GM21390 (cell line): ENCODE data around the gene RRM1.
"Not testable (repeated sequence)": the region's sequence is repeated elsewhere in the genome, so short reads cannot be mapped to it uniquely, and the experiment has no call there.

Experiments used
- ATAC-seq: cut with Tn5 transposase; IDR thresholded peaks from one replicate; pipeline ENCODE4 v1.9.1; 2021; ENCODE audit not compliant: unreplicated experiment

Gene RRM1

DNA sequence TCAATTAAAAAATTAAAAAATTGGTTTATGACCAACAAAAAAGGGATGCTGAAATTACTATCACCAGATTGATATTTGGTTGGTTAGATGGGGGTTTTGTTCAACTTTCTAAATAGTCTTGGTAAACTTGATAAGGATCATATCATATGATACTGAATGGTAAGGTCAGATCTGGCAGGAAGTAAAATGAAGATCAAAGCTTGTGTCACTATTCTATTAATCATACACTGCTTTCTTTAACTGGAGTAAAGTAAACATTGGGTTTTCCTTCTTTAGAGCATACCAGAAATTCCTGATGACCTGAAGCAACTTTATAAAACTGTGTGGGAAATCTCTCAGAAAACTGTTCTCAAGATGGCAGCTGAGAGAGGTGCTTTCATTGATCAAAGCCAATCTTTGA lies 40.2 kb downstream of the RRM1 start:
- ATAC-seq = no peak

DNA sequence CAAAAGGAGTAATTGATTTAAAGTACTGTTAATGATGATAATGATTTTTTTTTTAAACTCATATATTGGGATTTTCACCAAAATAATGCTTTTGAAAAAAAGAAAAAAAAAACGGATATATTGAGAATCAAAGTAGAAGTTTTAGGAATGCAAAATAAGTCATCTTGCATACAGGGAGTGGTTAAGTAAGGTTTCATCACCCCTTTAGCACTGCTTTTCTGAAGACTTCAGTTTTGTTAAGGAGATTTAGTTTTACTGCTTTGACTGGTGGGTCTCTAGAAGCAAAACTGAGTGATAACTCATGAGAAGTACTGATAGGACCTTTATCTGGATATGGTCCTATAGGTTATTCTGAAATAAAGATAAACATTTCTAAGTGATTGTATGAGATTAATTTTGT lies 43.9 kb downstream of the RRM1 start:
- ATAC-seq = no peak

DNA sequence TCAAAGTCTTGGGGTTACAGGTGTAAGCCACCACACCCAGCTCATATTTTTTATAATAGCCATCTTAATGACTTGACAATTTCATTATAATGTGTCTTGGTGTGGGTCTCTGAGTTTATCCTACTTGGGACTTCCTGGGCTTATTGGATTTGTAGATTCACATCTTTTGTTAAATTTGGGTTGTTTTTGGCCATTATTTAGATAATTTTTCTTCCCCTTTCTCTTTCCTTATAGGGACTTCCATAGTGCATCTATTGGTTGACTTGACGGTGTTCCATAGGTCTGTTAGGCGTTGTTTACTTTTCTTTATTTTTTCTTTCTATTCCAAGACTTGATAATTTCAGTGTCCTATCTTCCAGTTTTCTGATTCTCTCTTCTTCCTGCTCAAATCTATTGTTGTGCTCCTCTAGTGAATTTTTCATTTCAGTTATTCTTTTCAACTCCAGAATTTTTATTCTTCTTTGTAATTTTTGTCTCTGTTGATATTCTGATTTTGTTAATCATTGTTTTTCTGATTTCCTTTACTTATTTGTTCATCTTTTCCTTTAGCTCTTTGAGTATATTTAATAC lies 45.6 kb downstream of the RRM1 start:
- no peak for ATAC-seq

DNA sequence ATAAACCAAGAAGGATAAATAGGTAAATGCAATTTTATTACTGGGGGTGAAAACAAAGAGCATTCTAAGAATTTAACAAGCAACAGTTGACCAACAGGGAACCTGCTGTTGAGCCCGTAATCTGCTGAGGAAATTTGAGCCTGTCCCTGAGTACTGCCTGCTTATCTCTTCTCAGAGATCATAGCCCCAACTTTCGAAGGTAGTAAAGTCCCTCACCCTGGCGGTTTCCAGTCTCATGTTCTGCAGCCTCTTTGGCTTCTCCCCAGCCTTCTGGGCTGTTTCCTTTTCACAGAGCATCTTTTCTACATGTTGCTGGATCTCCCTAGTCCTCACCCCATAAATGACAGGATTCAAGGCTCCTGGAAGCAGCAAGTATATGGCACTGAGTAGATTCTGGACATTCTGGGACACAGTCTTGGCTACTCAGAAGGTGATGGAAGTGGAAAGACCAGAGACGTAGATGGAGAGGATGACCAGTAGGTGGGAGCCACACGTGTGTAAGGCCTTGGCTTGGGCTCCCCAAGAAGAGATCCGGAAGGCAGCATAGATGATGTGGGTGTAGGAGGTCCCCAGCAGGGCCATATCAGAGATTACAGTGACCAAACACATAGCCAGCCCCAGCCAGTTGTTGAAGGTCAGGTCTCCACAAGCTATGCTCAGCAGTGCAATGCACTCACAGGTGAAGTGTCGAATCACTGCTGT lies 51.6 kb downstream of the RRM1 start:
- ATAC-seq = no peak

DNA sequence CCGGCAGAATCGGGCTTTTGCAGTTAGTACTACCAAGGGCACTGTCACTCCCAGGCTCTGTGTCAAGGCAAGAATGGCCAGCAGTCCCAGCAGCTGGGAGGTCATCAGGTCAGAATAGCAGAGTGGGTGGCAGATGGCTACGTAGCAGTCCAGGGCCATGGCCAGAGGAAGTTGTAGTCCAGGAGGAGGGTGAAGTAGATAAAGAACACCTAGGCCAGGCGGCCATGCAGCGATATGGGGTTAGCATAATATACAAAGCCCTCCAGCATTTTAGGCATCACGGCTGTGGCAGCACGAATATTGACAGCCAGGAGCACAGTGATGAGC lies 52.1 kb downstream of the RRM1 start:
- no peak for ATAC-seq

DNA sequence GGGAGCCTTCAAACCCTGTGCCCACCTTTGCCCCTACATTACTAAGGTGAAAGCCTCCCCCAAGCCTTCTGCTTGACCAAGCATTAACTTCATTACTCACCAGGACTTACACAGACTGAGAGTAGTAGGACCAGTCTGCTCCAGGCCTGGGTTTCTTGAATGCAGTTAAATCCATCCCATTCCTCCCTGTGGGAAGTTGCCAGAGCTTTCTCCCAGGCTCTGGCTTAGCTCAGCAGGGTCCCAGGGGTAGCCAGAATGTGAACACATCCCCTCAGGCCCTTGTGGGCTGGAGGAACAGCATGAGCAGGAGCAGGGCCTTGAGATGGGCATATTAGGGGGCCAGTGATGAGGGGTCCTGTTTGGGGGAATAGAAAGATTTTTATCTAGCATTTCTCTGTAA lies 59.9 kb downstream of the RRM1 start:
- no peak for ATAC-seq

DNA sequence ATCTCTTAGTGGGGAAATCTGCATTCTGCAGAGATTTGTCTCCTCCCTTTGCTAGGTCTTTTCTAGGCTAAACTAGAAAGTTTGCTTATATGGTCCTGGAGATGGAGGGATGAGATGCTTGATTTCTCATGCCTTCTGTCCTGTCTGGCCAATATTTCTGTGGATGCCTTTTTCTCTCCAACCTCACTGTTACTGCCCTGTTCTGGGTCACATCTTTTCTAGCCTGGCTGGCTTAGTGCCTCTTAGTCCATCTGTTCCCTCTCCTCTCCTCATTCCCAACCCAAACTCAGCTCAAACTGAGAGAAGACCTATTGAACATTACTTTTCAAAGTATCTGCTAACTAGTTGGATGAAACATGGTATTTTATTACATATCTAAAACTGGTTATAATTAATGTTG lies 62.0 kb downstream of the RRM1 start:
- ATAC-seq = no peak

DNA sequence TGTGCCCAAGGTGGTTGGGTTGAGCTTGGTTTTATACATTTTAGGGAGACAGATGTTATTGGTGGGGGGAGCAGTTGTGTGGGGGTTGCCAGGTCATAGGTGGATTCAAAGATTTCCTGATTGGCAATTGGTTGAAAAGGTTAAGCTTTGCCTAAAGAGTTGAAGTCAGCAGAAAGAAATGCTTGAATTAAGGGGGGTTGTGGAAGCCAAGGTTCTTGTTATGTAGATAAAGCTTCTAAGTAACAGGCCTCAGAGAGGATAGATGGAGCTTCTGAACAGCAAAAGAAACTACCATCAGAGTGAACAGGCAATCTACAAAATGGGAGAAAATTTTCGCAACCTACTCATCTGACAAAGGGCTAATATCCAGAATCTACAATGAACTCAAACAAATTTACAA lies 64.2 kb downstream of the RRM1 start:
- ATAC-seq = not testable (repeated sequence)

DNA sequence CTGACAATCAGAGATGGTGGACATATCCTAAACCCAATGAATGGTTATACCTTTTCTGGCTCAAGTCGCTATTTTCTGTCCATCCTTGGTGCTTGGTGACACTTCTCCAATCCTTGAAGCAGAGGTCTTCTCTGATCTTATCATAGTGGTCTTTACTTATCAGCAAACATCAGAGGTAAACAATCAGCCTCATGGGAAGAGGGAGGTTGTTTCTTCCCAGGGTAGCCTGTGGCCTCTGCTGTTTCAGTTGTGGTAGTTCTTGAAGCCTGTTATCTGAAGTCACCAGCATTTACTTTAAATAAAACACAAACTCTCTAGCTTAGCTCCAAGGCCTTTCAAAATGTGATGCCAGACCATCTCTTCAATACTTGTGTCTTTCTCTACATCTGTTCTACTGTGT lies 66.7 kb downstream of the RRM1 start:
- no peak for ATAC-seq

DNA sequence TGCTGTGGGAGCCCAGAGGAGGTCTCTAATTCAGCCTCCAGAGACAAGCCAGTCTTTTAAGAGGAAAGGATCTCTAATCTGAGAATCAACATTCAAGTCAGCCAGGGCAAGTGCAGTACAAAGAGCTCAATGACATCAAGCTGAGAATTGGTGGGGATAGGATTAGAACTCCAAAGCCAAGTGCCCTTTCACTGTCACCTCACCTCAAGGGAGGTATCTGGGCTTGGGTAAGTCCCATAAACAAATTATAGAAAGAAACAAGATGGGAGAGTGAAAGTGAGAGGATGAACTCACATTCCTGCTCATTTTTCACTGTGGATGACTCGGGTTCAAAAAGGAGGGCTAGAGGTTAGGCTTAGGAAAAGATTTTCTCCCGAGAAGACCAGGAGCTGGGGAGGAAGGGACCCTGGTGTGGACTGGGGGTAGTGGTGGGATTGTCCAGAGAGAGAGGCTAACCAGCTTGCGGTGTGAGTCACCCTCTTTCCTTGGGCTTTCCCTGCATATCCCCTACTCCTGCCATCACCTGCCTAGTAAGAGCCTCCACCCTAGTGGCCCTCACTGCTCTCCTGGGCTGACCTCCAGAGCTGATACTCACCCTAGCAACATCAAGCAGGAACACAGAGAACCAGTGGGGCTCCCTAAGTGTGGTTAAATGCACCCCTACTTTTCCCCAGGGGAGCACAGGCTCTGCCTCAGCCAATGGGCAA lies 70.4 kb downstream of the RRM1 start:
- ATAC-seq = no peak

DNA sequence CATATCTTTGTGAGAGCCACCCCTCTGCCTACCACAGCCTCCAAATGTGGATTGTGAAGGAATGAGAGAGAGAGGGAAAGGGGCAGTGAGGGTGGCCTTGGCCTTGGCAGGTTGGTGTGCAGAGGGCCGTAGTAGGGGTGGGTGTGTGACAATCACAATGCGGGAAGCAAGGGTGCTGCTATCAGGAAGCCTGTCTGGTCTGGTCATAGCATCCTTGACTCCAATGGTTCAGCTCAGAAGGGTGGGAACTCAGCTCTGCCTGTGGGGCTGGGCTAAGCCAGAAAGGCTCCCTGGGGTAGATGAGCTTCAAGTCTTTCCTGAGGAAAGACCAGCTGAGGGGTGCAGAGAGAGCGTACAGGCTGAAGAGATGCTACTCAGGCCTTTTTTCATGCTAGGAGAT lies 72.7 kb downstream of the RRM1 start:
- ATAC-seq = no peak

DNA sequence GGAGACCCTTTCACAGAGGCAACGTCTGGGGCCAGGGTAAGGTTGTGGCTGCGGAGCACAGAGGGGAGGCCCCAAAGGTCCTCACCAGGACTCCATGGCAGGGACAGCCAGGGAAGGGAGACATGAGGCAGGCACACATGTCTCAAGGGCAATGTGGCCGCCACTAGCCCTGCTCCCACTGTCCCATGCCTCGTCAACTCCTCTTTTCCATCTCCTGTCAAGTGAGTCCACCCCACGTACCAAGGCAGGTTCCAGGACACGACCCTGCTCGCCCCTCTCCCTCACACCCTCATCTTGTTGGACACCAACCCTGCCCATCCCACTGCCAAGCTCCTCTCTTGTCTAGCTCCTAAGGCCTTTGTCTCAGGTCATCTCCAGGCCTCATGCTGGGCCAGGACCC lies 73.2 kb downstream of the RRM1 start:
- no peak for ATAC-seq

DNA sequence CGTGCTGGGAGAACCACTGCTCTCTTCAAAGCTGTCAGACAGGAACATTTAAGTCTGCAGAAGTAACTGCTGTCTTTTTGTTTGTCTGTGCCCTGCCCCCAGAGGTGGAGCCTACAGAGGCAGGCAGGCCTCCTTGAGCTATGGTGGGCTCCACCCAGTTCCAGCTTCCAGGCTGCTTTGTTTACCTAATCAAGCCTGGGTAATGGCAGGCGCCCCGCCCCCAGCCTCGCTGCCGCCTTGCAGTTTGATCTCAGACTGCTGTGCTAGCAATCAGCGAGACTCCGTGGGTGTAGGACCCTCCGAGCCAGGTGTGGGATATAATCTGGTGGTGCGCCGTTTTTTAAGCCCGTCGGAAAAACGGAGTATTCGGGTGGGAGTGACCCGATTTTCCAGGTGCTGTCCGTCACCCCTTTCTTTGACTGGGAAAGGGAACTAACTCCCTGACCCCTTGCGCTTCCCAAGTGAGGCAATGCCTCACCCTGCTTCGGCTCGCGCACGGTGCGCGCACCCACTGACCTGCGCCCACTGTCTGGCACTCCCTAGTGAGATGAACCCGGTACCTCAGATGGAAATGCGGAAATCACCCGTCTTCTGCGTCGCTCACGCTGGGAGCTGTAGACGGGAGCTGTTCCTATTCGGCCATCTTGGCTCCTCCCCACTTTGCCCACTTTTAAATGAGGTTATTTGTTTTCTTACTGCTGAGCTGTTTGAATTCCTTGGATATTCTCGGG lies 81.2 kb downstream of the RRM1 start:
- not testable (repeated sequence) for ATAC-seq

DNA sequence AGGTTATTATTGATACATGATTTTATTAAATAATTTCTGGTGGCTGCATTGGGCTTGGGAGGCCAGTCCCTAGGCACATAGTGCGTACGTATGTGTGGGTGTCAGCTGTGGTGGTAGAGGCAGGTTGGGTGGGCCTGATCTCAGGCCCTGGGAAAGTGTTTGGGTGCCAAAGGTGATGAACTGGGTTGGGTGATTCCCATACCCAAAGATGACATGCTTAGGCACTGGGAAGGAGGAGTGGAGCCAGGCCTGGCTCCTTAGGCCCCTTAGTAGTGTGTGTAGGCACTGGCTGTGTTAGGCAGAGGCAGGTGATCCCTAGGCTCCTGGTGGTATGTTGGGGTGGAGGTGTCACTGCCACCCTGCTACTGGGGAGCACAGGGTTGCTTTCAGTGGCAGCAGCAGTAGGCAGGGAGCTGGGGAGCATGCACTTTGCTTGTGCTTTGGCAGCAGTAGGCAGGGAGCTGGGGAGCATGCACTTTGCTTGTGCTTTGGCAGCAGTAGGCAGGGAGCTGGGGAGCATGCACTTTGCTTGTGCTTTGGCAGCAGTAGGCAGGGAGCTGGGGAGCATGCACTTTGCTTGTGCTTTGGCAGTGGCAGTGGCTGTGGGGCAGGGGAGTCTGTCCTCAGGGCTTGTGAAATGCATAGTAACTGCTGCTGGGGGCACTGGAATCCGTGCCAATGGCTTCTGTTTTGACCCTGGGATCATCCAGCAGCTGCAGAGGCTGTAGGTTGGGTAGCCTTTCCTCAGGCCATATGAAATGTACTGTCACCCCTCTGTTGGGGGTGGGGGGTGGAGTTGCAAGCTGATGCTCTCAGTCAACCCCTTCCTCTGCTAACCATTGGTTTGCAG lies 84.4 kb downstream of the RRM1 start:
- no peak for ATAC-seq

DNA sequence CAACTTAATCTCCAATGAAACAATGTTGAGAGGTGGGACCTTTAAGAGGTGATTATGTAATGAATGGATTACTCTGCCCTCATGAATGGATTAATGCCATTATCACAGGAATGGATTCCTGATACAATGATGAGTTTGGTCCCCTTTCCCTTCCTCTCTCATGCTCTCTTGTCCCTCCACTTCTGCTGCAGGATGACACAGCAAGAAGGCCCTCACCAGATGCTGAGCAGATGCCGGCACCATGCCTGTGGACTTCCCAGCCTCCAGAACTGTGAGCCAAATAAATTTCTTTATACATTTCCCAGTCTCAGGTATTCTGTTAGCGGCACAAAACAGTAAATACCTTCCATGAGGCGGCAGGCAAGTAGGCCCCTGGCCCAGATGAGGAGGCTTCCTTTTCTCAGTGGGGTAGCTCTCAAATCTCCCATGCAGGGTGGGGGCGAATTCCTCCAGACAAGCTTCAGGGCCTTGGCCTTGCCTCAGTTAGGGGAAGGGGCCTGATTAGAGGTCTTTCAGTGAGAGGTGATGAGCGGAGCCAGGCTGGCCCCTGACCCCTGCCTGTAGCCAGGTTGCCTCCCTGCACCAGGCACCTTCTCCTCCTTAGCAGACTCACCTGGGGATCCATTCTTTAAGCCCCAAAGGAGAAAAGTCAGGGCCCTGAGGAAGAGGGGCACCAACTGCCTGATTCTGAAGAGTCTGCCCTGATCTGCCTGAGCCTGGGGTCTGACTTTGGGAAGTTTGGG lies 86.0 kb downstream of the RRM1 start:
- no peak for ATAC-seq

DNA sequence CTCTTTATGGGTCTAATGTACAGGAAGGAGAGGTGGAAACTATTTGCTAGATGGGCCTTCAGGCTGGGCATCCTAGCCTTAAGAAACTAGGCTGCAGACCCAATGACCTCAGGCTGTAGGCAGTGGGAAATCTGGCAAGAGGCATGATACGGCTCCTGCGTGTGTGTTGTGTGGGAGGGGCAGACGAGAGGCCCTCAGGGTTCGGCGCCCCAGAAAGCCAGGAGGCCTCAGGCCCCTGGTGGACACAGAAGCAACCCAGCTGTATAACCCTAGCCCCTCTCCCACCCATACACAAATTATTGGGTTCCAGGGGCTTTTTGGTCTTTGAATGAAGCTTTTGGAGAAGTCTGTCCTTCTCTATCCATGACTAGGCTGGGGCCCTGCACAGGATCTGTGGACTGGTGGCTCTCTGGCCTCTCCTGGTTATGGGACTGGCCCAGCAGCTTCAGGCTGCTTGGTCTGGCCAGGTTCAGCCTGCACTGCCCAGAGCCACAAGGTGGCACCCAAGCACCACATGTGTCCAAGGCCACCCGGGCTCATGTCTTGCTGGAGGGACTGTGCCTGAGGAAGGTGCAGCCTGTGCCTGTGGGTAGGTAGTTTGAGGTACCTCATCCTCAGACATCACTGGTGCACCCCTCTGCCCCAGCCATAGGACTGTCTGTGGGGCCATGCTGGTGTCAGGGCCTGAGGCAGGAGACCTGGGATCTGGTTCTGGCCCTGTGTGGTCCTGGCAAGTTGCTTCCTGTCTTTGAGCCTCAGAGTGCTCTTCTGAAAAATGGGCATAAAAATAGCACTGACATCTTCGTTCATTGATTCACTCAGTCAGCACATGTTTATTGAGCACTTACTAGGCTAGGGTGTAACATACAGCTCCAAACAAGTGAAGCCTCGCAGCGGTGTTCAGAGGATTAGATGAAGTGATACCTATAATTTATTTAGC lies 87.5 kb downstream of the RRM1 start:
- peak; percentile 80 for ATAC-seq

DNA sequence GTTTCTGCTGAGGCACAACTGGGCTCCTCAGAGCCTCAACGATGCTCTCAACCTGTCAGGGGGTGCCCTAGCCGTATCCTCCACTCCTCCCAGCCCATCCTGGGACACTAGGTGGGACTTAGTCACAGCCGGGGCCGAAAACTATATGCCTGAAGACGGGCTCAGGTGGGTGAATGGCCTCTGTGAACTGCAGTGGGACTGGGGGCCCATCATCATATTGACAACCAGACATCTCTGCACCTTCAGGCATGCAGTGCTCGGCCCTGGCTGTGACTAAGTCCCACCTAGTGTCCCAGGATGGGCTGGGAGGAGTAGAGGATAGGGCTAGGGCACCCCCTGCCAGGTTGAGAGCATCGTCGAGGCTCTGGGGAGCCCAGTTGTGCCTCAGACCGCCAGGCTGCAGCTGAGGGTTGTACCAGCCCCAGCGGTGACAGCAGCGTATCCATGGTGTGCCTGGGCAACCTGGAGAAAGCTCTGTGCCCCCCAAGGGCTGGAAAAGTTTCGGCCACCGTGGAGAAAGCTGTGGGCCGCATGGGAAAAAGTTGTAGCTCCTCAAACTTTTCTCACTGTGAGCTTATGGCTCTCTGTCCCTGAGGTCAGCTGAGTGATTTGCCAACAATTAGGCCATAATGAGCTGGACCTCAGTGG lies 88.9 kb downstream of the RRM1 start:
- no peak for ATAC-seq

DNA sequence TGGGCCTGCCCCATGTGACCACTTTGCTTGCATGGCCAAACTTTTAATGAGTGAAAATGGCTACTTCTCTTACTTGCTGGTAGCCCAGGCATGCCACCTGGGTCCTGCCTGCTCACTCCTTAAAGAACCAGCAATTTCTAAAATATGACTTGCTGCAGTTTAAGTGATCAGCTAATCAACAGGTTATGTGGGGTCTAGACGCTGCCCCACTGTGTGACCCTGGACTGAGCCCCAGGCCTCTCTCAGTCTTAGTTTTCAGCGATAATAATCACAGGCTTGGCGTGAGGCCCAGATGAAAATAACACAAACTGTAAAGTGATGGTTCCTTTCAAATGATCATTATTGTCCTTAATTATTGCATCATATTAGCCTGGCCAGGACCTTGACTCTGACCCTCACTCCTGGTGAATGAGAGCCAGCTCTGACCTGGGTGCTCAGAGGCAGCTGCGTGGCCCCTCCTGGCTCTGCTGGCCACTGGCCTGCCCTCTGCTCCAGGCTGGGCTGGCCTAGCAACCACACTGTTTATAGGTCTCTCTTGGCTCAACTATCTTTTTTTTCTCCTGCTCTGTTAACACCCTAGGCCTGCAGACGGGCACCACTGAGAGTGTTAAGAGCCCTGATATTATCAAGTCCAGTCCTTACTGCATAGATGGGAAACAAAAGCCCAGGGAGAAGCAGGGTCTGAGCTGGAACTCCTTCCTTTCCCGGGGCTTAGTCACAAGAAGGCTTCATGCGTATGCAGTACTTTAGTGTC lies 89.7 kb downstream of the RRM1 start:
- no peak for ATAC-seq
